GM21423 (cell line): Measurements from ENCODE around the gene ACTMAP.
"Not testable (repeated sequence)": the region's sequence is repeated elsewhere in the genome, so short reads cannot be mapped to it uniquely, and the experiment has no call there.

ENCODE experiments used
- ATAC-seq: cut with Tn5 transposase; IDR thresholded peaks from one replicate; pipeline ENCODE4 v1.9.1; 2021; ENCODE audit warnings: mild to moderate bottlenecking, moderate library complexity; ENCODE audit not compliant: unreplicated experiment

Gene ACTMAP

GRCh38 chr19:40776932-40777644 lies 26.8 kb upstream of the ACTMAP start:
- ATAC-seq: peak; percentile 56

GRCh38 chr19:40776364-40776763 lies 26.1 kb upstream of the ACTMAP start:
- no peak for ATAC-seq

GRCh38 chr19:40775632-40776022 lies 25.4 kb upstream of the ACTMAP start:
- ATAC-seq: no peak

- no peak for ATAC-seq
Measured at GRCh38 chr19:40774916-40775631, 24.8 kb upstream of the ACTMAP start, which contains the start of gene MIA. Gene MIA, plus strand, starts transcription at chr19:40775521. Its CDS starts 22 bp downstream, at chr19:40775543.

GRCh38 chr19:40771101-40771862 lies 21.0 kb upstream of the ACTMAP start:
- ATAC-seq: not testable (repeated sequence)

- no peak for ATAC-seq
Measured at GRCh38 chr19:40768869-40769268, 18.6 kb upstream of the ACTMAP start.

- not testable (repeated sequence) for ATAC-seq
Measured at GRCh38 chr19:40766385-40766784, 16.1 kb upstream of the ACTMAP start.

- ATAC-seq: no peak
Measured at GRCh38 chr19:40763963-40764362, 13.7 kb upstream of the ACTMAP start.

- ATAC-seq: no peak
Measured at GRCh38 chr19:40763526-40763925, 13.2 kb upstream of the ACTMAP start.

- no peak for ATAC-seq
Measured at GRCh38 chr19:40762754-40763470, 12.6 kb upstream of the ACTMAP start.

- no peak for ATAC-seq
Measured at GRCh38 chr19:40759352-40759751, 9.1 kb upstream of the ACTMAP start.

GRCh38 chr19:40758491-40758890 lies 8.2 kb upstream of the ACTMAP start:
- ATAC-seq: no peak

GRCh38 chr19:40756502-40757110 lies 6.3 kb upstream of the ACTMAP start:
- no peak for ATAC-seq

- ATAC-seq: no peak
Measured at GRCh38 chr19:40755791-40756190, 5.5 kb upstream of the ACTMAP start.

- ATAC-seq: no peak
Measured at GRCh38 chr19:40755248-40755624, 5.0 kb upstream of the ACTMAP start.

- no peak for ATAC-seq
Measured at GRCh38 chr19:40754611-40755247, 4.5 kb upstream of the ACTMAP start.

GRCh38 chr19:40752257-40752781 lies 2.0 kb upstream of the ACTMAP start:
- no peak for ATAC-seq

- peak; percentile 47 for ATAC-seq
Measured at GRCh38 chr19:40750874-40751537, 729 bp upstream of the ACTMAP start, which contains the start of gene SNRPA. Gene SNRPA, plus strand, starts transcription at chr19:40751203. Its CDS starts 206 bp downstream, at chr19:40751409.

GRCh38 chr19:40747536-40747935 lies 2.7 kb downstream of the ACTMAP start:
- ATAC-seq: no peak
